DOHH2 (cell line): ENCODE results near the gene MBTD1.
"Not testable (repeated sequence)": the region's sequence is repeated elsewhere in the genome, so short reads cannot be mapped to it uniquely, and the experiment has no call there.

Experiments used
- H3F3A ChIP-seq: fragments of 200-600 bp; sonication (generic), shearing (Covaris generic); 2 replicates; pipeline ENCODE4 v1.6.0; 2016; ENCODE audit warnings: antibody characterized with exemption, mild to moderate bottlenecking; ENCODE audit not compliant: control insufficient read depth, insufficient read depth
- H3K27ac ChIP-seq: fragments of 200-600 bp; sonication (generic); 2 replicates; pipeline ENCODE4 v1.5.1; 2014; ENCODE audit warnings: low read depth, mild to moderate bottlenecking, low read length, moderate library complexity
- H3K27me3 ChIP-seq: fragments of 200-600 bp; sonication (generic); 2 replicates; pipeline ENCODE4 v1.6.1; 2014; ENCODE audit warnings: mild to moderate bottlenecking, low read length, mixed read lengths; ENCODE audit not compliant: control insufficient read depth
- H3K36me3 ChIP-seq: fragments of 200-600 bp; sonication (generic); 2 replicates; pipeline ENCODE4 v1.6.1; 2014; ENCODE audit warnings: mild to moderate bottlenecking, low read length, moderate library complexity, mixed read lengths; ENCODE audit not compliant: control insufficient read depth
- H3K4me1 ChIP-seq: fragments of 200-600 bp; sonication (generic); 2 replicates; pipeline ENCODE4 v1.6.1; 2014; ENCODE audit warnings: mild to moderate bottlenecking, low read length, mixed read lengths; ENCODE audit not compliant: control insufficient read depth
- H3K4me2 ChIP-seq: fragments of 200-600 bp; sonication (generic); 2 replicates; pipeline ENCODE4 v1.6.0; 2014; ENCODE audit warnings: mild to moderate bottlenecking, low read length, moderate library complexity
- H3K4me3 ChIP-seq: fragments of 200-600 bp; sonication (generic); 2 replicates; pipeline ENCODE4 v1.5.1; 2014; ENCODE audit warnings: mild to moderate bottlenecking, low read length, mixed read lengths
- H3K79me2 ChIP-seq: fragments of 200-600 bp; sonication (generic); 2 replicates; pipeline ENCODE4 v1.6.1; 2014; ENCODE audit warnings: mild to moderate bottlenecking, low read length, mixed read lengths; ENCODE audit not compliant: control insufficient read depth
- H3K9me2 ChIP-seq: fragments of 200-600 bp; sonication (generic); replicated peaks from 2 replicates; pipeline ENCODE4 v1.6.1; 2014; ENCODE audit warnings: mild to moderate bottlenecking, low read length, mixed read lengths; ENCODE audit not compliant: control insufficient read depth
- H3K9me3 ChIP-seq: fragments of 200-600 bp; sonication (generic); 2 replicates; pipeline ENCODE4 v1.6.1; 2014; ENCODE audit warnings: antibody characterized with exemption, low read length, mixed read lengths; ENCODE audit not compliant: control insufficient read depth, insufficient read depth
- H4K20me1 ChIP-seq: fragments of 200-600 bp; sonication (generic); 2 replicates; pipeline ENCODE4 v1.6.0; 2014; ENCODE audit warnings: low read depth, mild to moderate bottlenecking, antibody characterized with exemption, low read length, moderate library complexity; ENCODE audit not compliant: control insufficient read depth, insufficient read depth
- CTCF ChIP-seq: fragments of 200-600 bp; sonication (generic); IDR thresholded peaks from one replicate; pipeline ENCODE4 v1.5.1; 2014; ENCODE audit warnings: antibody characterized with exemption, mild to moderate bottlenecking, low read depth, low read length; ENCODE audit not compliant: poor library complexity, severe bottlenecking
- EZH2phosphoT487 ChIP-seq: fragments of 200-600 bp; sonication (generic); IDR thresholded peaks from 2 replicates; pipeline ENCODE4 v1.6.1; 2017; ENCODE audit warnings: borderline replicate concordance, mild to moderate bottlenecking, antibody characterized with exemption, low read length, moderate library complexity, mixed read lengths

Gene MBTD1

GRCh38 chr17:51228161-51228560 lies 31.7 kb downstream of the MBTD1 start:
- no peak overlapping the region for H3K27ac ChIP-seq
- peaks cover 5% of the 10 kb centered on the region; the same call in 1 of the 2 replicates for H4K20me1 ChIP-seq
- peaks cover 20% of the 10 kb centered on the region for H3K36me3 ChIP-seq
- no peak overlapping the region for H3K4me3 ChIP-seq
- no peaks in the 10 kb centered on the region for H3K9me3 ChIP-seq
- TF ChIP-seq EZH2phosphoT487 (no peak), CTCF (no peak)
- no peak overlapping the region for H3K4me2 ChIP-seq
- H3F3A ChIP-seq = no peaks in the 10 kb centered on the region
- no peaks in the 10 kb centered on the region for H3K9me2 ChIP-seq
- no peaks in the 10 kb centered on the region for H3K27me3 ChIP-seq
- peaks cover 28% of the 10 kb centered on the region for H3K4me1 ChIP-seq
- H3K79me2 ChIP-seq = peaks cover 55% of the 10 kb centered on the region

- not testable (repeated sequence) for H3K27ac ChIP-seq, H3K9me2 ChIP-seq, H3K4me3 ChIP-seq, H3F3A ChIP-seq, H3K4me2 ChIP-seq, H3K27me3 ChIP-seq, H4K20me1 ChIP-seq, H3K9me3 ChIP-seq
- H3K4me1 ChIP-seq = peaks cover 27% of the 10 kb centered on the region
- H3K36me3 ChIP-seq = peaks cover 36% of the 10 kb centered on the region
- H3K79me2 ChIP-seq = peaks cover 35% of the 10 kb centered on the region
These were observed 34.3 kb downstream of the MBTD1 start for GRCh38 chr17:51225523-51225922.

GRCh38 chr17:51224402-51225262 lies 35.2 kb downstream of the MBTD1 start:
- no peaks in the 10 kb centered on the region for H3F3A ChIP-seq
- H3K27ac ChIP-seq = no peak overlapping the region
- no peaks in the 10 kb centered on the region for H3K27me3 ChIP-seq
- TF ChIP-seq EZH2phosphoT487 = no peak
- no peak for TF ChIP-seq CTCF
- peaks cover 26% of the 10 kb centered on the region for H3K79me2 ChIP-seq
- H3K4me2 ChIP-seq = no peak overlapping the region
- no peak overlapping the region for H3K4me3 ChIP-seq
- no peaks in the 10 kb centered on the region for H3K9me3 ChIP-seq
- no peaks in the 10 kb centered on the region for H3K9me2 ChIP-seq
- H3K36me3 ChIP-seq = peaks cover 44% of the 10 kb centered on the region
- H4K20me1 ChIP-seq = peaks cover 5% of the 10 kb centered on the region; the same call in 1 of the 2 replicates
- H3K4me1 ChIP-seq = peaks cover 18% of the 10 kb centered on the region

- no peaks in the 10 kb centered on the region for H3F3A ChIP-seq
- H3K4me3 ChIP-seq = no peak overlapping the region
- no peaks in the 10 kb centered on the region for H3K9me2 ChIP-seq
- H3K27me3 ChIP-seq = no peaks in the 10 kb centered on the region
- no peak for TF ChIP-seq EZH2phosphoT487
- TF ChIP-seq CTCF = no peak
- peaks cover 12% of the 10 kb centered on the region for H3K4me1 ChIP-seq
- H3K4me2 ChIP-seq = no peak overlapping the region
- H3K27ac ChIP-seq = no peak overlapping the region
- peaks cover 5% of the 10 kb centered on the region; the same call in 1 of the 2 replicates for H4K20me1 ChIP-seq
- no peaks in the 10 kb centered on the region for H3K9me3 ChIP-seq
- peaks cover 4% of the 10 kb centered on the region for H3K79me2 ChIP-seq
- H3K36me3 ChIP-seq = peaks cover 71% of the 10 kb centered on the region
These were observed 38.5 kb downstream of the MBTD1 start for GRCh38 chr17:51221322-51221721.
